Measurements from ENCODE around the gene BARX1. TPM values are rescaled to one million over a fixed set of nuclear protein-coding genes. Genes with fewer than 3 reads are reported as not detected.

The BARX1 gene
- polyA plus RNA-seq, 4 donors: 0.17 to 0.59 (median 0.45) TPM

GRCh38 chr9:93929231-93929630 lies 25.9 kb downstream of the BARX1 start:
- no peak for DNase-seq (ENCODE audit: low read depth in 4 of 4, low spot score in 2 of 4)

- DNase-seq (ENCODE audit: low read depth in 4 of 4, low spot score in 2 of 4): no peak
Observed at GRCh38 chr9:93922535-93922934, 32.6 kb downstream of the BARX1 start.

- no peak for DNase-seq (ENCODE audit: low read depth in 4 of 4, low spot score in 2 of 4)
Observed at GRCh38 chr9:93920131-93920800, 34.9 kb downstream of the BARX1 start.

GRCh38 chr9:93918061-93918460 lies 37.1 kb downstream of the BARX1 start:
- DNase-seq (ENCODE audit: low read depth in 4 of 4, low spot score in 2 of 4): no peak

- no peak for DNase-seq (ENCODE audit: low read depth in 4 of 4, low spot score in 2 of 4)
Observed at GRCh38 chr9:93917121-93917853, 37.9 kb downstream of the BARX1 start.

GRCh38 chr9:93916358-93916757 lies 38.8 kb downstream of the BARX1 start:
- DNase-seq (ENCODE audit: low read depth in 4 of 4, low spot score in 2 of 4): no peak

GRCh38 chr9:93911801-93912554 lies 43.2 kb downstream of the BARX1 start:
- no peak for DNase-seq (ENCODE audit: low read depth in 4 of 4, low spot score in 2 of 4)

GRCh38 chr9:93911136-93911745 lies 43.9 kb downstream of the BARX1 start:
- DNase-seq (ENCODE audit: low read depth in 4 of 4, low spot score in 2 of 4): no peak

GRCh38 chr9:93910598-93910997 lies 44.6 kb downstream of the BARX1 start:
- DNase-seq (ENCODE audit: low read depth in 4 of 4, low spot score in 2 of 4): no peak

GRCh38 chr9:93910196-93910595 lies 45.0 kb downstream of the BARX1 start:
- DNase-seq (ENCODE audit: low read depth in 4 of 4, low spot score in 2 of 4): no peak

GRCh38 chr9:93909242-93909616 lies 45.9 kb downstream of the BARX1 start:
- DNase-seq (ENCODE audit: low read depth in 4 of 4, low spot score in 2 of 4): no peak

GRCh38 chr9:93908591-93909241 lies 46.4 kb downstream of the BARX1 start:
- DNase-seq (ENCODE audit: low read depth in 4 of 4, low spot score in 2 of 4): no peak

GRCh38 chr9:93907551-93908199 lies 47.5 kb downstream of the BARX1 start:
- no peak for DNase-seq (ENCODE audit: low read depth in 4 of 4, low spot score in 2 of 4)

- DNase-seq (ENCODE audit: low read depth in 4 of 4, low spot score in 2 of 4): no peak
Observed at GRCh38 chr9:93906195-93906880, 48.8 kb downstream of the BARX1 start.

GRCh38 chr9:93905473-93906133 lies 49.6 kb downstream of the BARX1 start:
- no peak for DNase-seq (ENCODE audit: low read depth in 4 of 4, low spot score in 2 of 4)

GRCh38 chr9:93904649-93905472 lies 50.3 kb downstream of the BARX1 start:
- no peak for DNase-seq (ENCODE audit: low read depth in 4 of 4, low spot score in 2 of 4)

GRCh38 chr9:93903886-93904648 lies 51.1 kb downstream of the BARX1 start:
- no peak for DNase-seq (ENCODE audit: low read depth in 4 of 4, low spot score in 2 of 4)

Measured in left renal cortex interstitium (tissue), 4 donors.